ENCODE data around the gene MATN3. TPM values are rescaled to one million over a fixed set of nuclear protein-coding genes. Genes with fewer than 3 reads are reported as not detected.

The MATN3 gene
- total and polyA plus RNA-seq, 9 of the 15 experiments (the other 6 are each of a cell fraction or from before 2014, with no cell fraction given): not detected

GRCh38 chr2:20052861-20053281 is 40.4 kb upstream of the MATN3 start (continued):
- TF ChIP-seq NR2C2 (CRISPR knock-in tag; IDR thresholded peaks at IDR 0.05): no peak
- no peak for TF ChIP-seq NR2C2 (tag; IDR thresholded peaks at IDR 0.05)
- TF ChIP-seq CHAMP1 (IDR thresholded peaks at IDR 0.05): no peak
- TF ChIP-seq PHB2 (IDR thresholded peaks at IDR 0.05; ENCODE audit: low read depth): no peak
- no peak for TF ChIP-seq KHSRP (IDR thresholded peaks at IDR 0.05)
- TF ChIP-seq CEBPB (tag; IDR thresholded peaks at IDR 0.05): no peak
- TF ChIP-seq PTTG1 (tag; IDR thresholded peaks at IDR 0.05; ENCODE audit: low read depth): no peak
- no peak for TF ChIP-seq DNMT1 (IDR thresholded peaks at IDR 0.05)
- TF ChIP-seq MTA2 (IDR thresholded peaks at IDR 0.05; ENCODE audit: low read depth): 0 out of 2 replicates have a peak, but pooled peaks have one; percentile 37
- TF ChIP-seq BCLAF1 (IDR thresholded peaks at IDR 0.05; ENCODE audit: borderline replicate concordance in 1 of 2, control insufficient read depth in 1 of 2, low read depth in 2 of 2, low read length in 1 of 2): no peak
- no peak for TF ChIP-seq TRIM25 (IDR thresholded peaks at IDR 0.05; ENCODE audit: borderline replicate concordance)
- TF ChIP-seq HNRNPUL1 (IDR thresholded peaks at IDR 0.05; ENCODE audit: low read length): no peak
- no peak for TF ChIP-seq MITF (IDR thresholded peaks at IDR 0.05)
- no peak for TF ChIP-seq FOXO4 (CRISPR knock-in tag; IDR thresholded peaks at IDR 0.05)
- TF ChIP-seq SRSF1 (IDR thresholded peaks at IDR 0.05; ENCODE audit: low read depth, low read length): no peak
- no peak for TF ChIP-seq POU5F1 (IDR thresholded peaks at IDR 0.05; ENCODE audit: borderline replicate concordance, low read depth, low read length, partially characterized antibody)
- TF ChIP-seq CBFA2T3 (IDR thresholded peaks at IDR 0.05): peak; percentile 84
- TF ChIP-seq ZNF695 (CRISPR knock-in tag; IDR thresholded peaks at IDR 0.05): no peak
- peak; percentile 27 to 30; a peak in 1 of 4 replicates for TF ChIP-seq KDM1A (IDR thresholded peaks at IDR 0.05)

All from K562 (cell line).